ENCODE measurements around the gene RERE.

DNA sequence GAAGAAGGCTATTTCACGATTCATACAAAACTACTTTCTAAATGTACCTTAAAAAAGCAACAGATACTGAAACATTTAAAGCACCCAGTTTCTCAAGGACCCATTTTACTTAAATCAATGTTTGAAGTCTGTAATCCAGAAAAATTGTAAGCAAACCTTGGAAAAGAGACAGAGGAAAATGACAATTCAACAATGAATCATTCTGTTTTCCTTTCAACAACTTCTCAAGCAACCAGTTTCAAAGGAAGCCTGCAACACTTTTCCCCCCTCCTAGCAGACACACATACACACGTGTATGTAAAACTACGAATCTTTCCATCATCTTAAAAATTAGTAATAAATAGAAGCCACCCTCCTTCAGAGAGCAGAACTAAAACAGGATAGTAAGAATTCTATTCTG lies 1.2 kb downstream of the RERE start:
- TF ChIP-seq, protein P1, sequence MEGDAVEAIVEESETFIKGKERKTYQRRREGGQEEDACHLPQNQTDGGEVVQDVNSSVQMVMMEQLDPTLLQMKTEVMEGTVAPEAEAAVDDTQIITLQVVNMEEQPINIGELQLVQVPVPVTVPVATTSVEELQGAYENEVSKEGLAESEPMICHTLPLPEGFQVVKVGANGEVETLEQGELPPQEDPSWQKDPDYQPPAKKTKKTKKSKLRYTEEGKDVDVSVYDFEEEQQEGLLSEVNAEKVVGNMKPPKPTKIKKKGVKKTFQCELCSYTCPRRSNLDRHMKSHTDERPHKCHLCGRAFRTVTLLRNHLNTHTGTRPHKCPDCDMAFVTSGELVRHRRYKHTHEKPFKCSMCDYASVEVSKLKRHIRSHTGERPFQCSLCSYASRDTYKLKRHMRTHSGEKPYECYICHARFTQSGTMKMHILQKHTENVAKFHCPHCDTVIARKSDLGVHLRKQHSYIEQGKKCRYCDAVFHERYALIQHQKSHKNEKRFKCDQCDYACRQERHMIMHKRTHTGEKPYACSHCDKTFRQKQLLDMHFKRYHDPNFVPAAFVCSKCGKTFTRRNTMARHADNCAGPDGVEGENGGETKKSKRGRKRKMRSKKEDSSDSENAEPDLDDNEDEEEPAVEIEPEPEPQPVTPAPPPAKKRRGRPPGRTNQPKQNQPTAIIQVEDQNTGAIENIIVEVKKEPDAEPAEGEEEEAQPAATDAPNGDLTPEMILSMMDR (conservative IDR thresholded peaks at IDR 0.05): no peak
- no peak for TF ChIP-seq ZFX (IDR thresholded peaks at IDR 0.05)

Measured in C4-2B (cell line).